HG03521 (cell line): ENCODE measurements around the gene GALNTL6.

Experiments
- ATAC-seq: cut with Tn5 transposase; IDR thresholded peaks from one replicate; pipeline ENCODE4 v1.9.1; 2021; ENCODE audit warnings: mild to moderate bottlenecking, moderate library complexity; ENCODE audit not compliant: unreplicated experiment

Gene GALNTL6

DNA sequence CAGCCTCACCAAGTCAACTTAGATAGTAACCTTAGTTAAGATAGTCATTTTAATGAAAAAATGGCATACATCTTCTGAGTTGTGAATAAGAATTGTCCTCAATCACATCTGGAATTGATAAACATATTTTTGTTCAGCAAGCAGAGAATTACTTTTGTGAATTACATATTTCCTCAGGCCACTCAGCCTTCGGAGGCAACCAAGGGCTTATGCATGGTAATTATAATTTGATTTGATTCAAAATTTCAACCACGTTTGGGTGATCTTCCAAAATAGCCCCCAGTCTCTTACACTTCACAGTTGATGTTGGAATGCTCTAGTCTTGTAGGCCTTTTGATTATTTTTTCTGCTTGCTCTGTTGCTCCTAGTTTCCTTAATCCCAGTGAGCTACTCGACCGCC lies 63.4 kb downstream of the GALNTL6 start:
- ATAC-seq: no peak

DNA sequence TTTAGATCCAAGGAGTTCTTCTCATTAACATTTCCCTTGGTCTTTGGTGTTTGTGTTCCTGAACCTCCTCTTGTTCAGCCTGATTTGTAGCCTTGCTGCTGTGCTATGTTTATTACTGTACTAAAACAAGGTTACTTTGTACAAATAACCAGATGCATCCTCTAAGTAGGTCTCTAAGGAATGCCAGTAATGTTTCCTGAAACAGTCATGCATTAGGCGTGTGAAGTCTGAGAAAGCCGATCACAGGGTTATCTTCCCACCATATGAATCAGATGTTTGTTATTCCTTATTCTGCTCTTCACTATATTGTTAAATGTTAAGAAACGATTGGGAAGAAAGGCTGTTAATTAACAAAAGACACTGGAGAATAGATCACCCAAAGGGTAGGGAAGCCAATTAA lies 66.9 kb downstream of the GALNTL6 start:
- no peak for ATAC-seq

DNA sequence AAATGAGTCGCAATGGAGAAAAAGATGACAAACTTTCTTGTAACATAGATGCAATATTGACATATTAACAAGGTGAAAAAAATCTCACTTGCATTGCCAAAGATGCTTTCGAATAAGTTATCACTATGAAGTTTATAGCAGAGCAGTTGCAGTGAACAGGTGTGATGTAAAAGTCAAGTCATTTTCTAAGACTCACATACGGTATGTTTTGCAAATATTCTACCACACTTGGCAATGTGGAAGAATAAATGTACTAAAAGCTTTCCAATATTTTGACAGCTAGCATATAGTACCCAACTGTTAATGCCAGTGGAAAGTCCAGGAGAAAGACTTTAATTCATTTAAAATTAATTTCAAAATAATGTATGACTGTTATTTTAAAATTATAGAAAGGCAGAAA lies 76.5 kb downstream of the GALNTL6 start:
- no peak for ATAC-seq

DNA sequence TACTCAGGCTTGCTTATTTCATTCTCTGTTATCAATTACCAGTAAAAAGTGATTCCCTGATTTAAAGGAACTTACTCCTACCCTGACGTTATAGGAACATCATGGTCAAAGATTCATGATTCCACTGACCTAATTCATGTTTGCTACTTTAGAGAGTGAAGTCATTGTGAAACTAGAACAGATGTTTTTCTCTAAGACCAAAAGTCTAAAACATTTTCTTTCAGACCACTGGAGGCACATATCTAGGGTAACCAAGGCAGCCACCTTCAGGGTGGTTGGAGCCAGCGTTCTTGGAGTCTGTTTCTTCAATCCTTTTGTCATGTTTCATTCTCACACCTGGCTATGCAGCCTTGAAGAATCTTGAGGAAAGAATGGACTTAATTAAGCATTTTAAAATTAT lies 77.8 kb downstream of the GALNTL6 start:
- no peak for ATAC-seq

DNA sequence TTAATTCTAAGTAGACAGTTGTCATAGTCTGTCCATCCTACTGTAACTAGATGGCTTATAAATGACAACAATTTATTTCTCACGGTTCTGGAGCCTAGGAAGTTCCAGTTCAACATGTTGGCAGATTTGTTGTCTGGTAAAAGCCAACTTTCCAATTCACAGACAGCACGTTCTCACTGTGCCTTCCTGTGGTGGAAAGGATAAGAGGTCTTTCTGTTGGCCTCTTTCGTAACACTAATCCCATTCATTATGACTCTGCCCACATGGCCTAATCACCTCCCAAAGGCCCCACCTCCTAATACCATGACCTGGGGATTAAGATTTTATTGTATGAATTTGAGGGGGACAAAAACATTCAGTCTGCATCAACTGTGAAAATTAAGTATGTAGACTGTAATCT lies 83.2 kb downstream of the GALNTL6 start:
- ATAC-seq: no peak

DNA sequence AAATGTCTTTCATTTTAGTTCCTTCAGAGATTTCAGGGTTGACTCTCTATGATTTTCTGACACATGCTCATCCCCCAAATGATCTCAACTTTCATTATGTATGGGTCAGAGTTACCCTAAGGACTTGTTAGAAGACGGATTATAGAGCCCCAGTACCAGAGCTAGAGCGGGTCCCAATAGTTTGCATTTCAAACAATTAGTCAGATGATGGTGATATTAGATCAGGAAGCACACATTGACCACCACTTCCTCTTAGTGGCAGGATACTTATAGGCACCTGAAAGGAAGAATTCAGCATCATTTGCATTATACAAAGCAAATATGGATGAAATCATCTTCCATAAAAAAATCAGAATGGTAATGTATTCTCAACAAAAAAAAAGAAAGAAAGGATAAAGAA lies 106.1 kb downstream of the GALNTL6 start:
- ATAC-seq: no peak

DNA sequence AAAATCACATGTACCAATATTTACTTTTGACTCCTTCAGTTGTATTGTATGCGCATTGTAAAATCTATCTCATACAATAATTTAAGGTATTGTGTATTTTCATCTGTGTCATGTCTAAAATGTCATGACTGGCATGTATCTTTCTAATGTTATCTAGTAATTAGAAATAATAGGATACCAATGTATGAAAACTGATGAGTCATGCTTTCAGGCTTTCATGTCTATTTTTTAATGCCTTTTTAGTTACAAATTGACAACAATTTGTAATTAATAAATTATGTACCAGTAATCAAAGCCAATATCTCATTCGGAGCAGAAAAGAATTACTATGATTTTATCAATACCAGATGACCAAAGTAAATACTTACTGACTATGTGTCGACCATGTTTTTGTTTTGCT lies 107.7 kb downstream of the GALNTL6 start:
- ATAC-seq: no peak

DNA sequence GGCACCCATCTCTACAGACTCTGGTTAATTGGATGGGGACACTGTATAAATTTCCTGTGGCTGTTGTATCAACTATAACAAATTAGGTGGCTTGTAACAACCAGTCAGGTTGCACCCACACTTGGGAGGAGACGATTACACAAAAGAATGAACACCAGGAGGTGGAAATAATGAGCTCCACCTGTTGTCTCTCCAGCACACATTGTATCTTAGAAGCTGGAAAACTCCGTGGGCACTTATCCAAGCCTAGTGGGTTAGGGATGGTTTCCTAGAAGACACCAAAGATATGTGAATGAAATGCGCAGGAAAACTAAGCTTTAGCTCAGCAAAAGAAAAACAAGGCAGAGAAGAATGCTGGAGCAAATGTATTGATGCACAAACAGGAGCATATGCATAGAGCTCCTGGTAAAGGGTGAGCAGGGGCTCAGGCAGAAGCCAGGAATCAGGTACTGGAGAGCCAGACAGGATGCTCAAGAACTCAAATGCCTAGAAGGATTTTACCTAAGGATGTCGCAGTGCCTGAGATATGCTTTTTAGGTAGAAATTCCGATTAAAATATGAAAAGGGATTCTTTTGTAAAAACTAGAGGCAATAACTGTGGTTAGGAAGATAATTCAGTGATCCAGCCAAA lies 111.7 kb downstream of the GALNTL6 start:
- no peak for ATAC-seq

DNA sequence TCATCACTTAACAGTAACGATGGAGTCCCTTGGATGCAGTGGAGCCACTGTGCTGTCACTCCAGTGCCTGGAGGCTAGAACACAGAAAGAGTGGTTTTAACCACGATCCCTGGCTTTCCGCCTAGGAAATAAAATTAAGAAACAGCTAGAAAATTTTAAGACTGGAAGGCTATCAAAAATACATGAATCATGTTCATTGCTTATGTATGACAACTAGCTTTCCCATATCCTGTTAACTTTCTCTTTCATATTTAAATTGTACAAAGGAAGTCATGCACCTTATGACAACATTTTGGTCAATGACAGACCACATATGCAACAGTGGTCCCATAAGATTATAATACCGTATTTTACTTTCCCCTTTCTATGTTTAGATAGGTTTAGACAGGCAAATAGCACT lies 115.1 kb downstream of the GALNTL6 start:
- no peak for ATAC-seq

DNA sequence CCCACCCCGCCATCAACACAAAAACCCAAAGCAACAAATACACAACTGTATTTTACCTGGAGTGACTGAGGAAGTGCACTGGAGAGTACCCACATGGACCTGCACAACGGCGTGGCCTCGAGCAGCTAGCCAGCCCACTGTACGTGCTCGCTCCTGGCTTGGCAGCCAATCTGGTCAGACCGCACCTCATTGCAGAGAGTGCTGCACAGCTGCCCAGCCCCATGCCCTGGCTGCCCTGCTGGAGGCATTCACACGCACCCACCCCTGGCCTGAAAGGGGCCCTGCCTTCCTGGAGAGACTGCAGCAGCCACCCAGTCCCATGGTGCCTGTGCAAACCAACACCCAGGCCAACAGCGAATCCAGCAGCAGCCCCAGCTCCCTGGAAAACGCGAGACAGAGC lies 116.3 kb downstream of the GALNTL6 start:
- ATAC-seq: no peak

DNA sequence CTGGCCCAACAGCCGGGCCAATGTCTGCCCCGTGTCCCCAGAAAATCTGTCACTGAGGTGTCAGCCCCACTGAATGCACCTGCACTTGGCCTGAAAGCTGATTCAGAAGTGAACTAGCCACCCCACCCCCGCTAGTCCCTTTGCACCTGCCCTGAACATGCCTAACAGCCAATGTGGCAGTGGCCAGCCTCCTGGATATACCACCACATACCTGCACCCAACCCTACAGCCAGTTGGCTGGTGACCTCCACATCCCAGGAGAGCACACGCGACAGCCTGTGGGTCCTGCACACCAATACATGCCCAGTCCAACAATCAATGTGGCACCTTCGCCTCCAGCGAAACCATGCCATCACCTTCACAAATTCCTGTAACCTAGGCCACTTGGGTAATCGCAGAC lies 116.7 kb downstream of the GALNTL6 start:
- ATAC-seq: no peak

DNA sequence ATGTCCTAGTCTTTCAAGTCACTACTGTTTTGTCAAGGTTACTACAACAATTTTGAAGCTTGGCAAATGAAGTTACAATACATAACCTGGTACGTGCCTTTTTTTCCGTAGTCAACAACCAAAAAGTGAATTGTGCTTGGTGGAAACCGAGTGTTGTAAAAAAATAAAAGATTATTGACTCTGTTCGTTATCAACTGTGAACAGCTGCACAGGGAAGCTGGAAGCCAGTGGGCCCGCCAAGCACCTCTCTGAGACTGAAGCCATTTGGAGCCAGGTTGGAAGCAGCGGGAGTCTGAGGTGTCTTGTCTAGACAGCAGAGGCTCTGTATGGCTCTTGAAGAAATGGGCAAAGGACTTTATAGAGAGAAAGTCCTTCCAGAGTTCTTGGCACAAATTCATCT lies 119.0 kb downstream of the GALNTL6 start:
- no peak for ATAC-seq

DNA sequence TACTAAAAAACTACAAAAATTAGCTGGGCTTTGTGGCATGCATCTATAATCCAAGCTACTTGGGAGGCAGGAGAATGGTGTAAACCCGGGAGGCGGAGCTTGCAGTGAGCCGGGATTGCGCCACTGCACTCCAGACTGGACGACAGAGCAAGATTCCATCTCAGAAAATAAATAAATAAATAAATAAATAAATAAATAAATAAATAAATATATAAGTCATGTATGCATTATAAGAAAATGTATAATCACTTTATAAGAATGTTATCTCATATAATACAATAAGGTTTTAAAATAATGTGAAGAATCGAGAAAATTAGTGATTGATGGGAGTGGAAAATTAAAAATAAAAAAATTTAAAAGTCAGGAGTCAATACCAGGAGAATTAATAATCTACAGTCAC lies 127.5 kb downstream of the GALNTL6 start:
- no peak for ATAC-seq

DNA sequence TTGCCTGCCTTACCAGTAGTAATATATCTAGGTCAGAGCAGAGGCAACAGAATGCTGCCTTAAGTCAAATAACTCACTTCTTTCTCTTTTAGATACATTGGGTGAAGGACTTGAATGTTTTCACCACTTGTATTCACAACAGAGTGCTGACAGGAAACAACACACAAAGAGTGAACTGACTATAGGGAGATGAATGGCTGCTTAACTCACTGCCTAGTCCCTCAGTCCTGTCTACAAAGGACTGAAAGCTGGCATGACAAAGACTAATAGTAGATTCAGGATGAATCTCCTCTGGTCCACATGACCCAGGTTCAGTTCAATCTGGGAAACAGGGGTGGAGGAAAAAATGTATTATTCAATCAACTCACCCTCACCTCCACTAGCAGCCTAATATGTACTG lies 134.2 kb downstream of the GALNTL6 start:
- no peak for ATAC-seq

DNA sequence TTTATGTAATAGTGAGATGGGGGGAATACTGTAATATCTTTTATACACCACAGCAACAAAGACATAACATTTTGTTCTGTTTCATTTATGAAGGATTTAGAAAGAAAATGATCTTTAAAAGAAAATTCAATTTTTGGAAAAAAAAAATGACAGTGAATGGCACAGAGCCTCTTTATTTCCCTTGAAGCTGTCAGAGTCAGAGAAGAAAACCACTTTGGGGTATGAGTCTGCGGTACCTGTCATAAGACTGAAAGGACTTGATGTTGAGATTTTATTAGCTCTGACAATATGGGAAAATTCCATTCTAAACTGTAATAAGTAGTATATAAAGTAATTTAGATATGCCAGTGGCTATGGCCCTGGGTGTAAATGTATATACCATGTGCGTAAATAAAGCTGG lies 134.8 kb downstream of the GALNTL6 start:
- no peak for ATAC-seq

DNA sequence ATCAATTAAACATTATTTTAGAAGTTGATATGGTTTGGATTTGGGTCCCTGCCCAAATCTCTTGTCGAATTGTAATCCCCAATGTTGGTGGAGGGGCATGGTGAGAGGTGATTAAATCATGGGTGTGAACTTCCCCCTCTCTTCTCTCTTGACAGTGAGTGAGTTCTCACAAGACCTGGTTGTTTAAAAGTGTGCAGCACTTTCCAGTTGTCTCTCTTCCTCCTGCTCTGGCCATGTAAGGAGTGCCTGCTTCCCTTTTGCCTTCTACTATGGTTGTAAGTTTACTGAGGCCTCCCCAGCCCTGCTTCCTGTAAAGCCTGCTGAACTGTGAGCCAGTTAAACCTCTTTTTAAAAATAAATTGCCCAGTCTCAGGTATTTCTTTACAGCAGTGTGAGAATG lies 141.4 kb downstream of the GALNTL6 start:
- ATAC-seq: no peak

DNA sequence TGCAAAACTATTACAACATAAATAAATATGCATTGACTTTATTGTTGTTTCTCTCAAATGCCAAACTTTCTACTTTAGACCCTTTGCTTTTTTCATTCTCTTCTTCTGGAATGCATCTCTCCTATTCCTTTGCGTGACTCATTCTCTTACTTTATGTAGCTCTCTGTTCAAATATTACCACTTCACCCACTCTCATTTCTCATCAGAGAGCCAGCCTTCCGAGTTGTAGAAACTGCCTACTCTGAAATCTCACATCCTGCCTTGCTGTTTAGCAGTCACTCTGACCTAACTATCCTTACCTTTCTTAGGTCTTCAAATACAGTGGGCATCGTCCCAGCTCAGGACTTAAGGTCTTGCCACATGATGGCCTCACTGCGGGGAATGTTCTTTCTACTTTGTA lies 143.5 kb downstream of the GALNTL6 start:
- ATAC-seq: no peak

DNA sequence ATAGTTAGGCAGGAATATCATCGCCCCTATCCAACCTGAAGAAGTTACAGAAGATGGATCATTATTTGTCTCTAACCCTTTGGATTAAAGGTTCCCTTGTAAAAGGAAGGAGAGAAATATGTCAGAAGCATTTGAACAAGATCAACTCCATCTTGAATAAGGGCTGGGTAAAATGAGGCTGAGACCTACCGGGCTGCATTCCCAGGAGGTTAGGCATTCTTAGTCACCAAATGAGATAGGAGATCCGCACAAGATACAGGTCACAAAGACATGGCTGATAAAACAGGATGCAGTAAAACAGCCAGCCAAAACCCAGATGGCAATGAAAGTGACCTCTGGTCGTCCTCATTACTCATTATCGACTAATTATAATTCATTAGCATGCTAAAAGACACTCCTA lies 148.9 kb downstream of the GALNTL6 start:
- ATAC-seq: no peak

DNA sequence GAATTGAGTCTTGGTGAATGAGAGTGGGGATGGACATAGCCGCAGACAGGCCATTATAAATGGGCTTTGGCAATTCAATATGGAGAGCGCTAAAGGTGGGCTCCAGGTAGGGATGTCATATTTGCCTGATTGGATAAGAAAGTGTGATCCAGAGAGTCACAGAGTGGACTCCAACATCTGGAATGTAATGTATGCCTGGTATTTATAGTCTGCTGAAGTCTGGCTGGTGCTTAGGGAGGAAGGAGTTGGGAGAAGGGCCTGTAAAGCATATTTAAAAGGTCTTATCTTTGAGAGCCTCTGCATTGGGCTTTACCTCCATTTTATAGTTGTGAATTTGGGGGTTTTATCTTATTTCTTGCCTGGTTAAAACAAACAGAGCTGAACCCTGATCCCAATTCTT lies 153.2 kb downstream of the GALNTL6 start:
- no peak for ATAC-seq

DNA sequence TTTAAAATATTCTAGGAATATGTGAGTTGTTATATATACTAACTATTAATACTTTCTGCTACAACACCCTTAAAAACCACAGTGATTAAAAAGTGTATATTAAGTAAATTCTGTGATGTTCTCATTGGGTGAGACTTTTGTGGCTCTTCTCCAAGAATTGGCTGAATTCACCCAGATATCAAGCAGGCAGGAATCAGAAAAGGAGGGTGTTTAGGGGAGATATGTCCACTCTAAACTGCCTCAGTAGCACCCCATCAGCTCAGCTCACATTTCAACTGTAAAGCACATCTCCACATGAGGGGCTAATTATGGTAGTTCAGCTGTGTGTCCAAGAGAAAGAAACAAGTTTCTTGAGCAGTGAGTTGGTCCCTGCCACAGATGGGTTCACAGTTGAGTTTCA lies 165.0 kb downstream of the GALNTL6 start:
- no peak for ATAC-seq

DNA sequence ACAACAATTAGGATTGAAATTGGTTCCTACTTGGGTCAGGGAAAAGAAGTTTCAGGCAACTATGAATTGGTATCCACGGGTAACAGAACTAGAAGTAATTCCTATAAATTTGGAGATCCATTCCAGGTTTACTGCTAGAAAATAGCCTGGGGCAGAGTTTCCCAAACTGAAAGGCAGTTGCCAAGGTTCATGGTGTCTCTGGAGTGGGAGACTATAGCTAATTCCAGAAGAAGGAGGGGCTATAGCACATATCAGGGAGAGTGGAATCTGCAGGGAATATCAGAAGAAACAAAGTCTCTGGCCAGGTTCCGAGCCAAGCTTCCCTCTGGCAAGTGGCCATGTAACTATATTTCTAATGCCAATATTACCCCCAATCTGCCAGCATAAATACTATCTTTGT lies 166.3 kb downstream of the GALNTL6 start:
- no peak for ATAC-seq

DNA sequence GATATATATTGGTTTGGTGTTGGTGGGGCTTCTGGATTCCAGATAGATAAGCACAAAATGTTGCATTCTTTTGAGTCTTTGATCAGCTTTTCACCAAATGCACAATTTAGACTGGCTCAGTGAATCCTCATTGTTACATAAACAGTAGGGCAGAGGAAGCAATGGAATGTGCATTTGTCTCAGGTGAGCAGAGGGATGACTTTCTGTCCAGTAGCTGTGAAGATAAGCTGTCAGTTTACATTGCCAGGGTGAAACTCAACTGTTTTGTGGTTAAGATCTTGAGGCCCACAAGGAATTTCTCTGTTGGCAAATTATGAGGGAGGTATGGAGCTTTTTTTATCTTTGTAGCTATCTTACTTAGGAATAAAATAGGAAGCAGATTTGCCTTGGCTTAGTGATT lies 168.0 kb downstream of the GALNTL6 start:
- ATAC-seq: no peak

DNA sequence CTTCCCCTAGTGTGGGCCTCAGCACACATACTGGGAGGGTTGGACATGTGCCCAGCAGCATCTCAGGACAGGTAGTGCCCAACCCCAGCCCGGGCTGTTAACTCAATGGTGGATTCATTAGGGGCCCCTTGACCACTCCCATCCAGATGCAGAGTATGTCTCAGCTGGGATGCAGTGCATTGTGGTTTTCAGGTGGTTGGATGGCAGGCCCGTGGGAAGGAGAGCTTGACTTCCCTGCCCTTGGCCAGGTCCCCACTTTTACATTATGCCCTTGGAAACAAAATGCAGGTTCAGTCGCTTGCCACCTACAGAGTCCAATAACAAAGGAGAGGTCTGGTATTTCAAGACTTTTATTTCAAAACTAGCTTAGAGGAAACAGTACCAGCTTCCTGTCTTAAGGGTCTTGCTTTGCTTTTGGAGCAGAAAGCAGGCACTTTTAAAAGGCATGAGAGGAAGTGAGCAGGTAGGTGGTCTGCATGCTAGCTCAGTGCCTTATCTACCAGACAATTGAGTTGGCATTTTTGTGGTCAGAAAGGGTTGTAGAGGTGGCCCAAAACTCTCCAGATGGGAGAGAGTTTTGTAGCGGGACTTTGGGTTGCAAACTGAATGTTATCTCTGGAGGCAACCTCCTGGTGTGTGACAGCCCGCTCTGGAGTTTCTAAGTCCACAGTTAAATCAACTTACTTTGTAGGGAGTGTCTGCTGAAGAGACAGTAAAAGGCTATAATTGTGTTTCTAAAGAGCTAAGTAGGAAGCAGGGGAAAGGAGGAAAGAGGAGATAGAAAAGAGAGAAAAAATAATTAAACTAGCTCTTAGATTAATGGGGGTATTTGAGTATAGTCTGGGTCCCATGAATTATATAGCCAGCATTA lies 171.0 kb downstream of the GALNTL6 start:
- no peak for ATAC-seq
